Activated naive CD8-positive, alpha-beta T cell treated with anti-CD3 and anti-CD28 coated beads, Interleukin-2, amount 50 U/mL, for 16 hours (primary cell): Measurements from ENCODE around the gene LAMA3.

Source experiments
- DNase-seq: peaks from one replicate; pipeline ENCODE4 v3.0.0-alpha.2; 2020; ENCODE audit warnings: low read depth, low spot score

LAMA3 gene, protein sequence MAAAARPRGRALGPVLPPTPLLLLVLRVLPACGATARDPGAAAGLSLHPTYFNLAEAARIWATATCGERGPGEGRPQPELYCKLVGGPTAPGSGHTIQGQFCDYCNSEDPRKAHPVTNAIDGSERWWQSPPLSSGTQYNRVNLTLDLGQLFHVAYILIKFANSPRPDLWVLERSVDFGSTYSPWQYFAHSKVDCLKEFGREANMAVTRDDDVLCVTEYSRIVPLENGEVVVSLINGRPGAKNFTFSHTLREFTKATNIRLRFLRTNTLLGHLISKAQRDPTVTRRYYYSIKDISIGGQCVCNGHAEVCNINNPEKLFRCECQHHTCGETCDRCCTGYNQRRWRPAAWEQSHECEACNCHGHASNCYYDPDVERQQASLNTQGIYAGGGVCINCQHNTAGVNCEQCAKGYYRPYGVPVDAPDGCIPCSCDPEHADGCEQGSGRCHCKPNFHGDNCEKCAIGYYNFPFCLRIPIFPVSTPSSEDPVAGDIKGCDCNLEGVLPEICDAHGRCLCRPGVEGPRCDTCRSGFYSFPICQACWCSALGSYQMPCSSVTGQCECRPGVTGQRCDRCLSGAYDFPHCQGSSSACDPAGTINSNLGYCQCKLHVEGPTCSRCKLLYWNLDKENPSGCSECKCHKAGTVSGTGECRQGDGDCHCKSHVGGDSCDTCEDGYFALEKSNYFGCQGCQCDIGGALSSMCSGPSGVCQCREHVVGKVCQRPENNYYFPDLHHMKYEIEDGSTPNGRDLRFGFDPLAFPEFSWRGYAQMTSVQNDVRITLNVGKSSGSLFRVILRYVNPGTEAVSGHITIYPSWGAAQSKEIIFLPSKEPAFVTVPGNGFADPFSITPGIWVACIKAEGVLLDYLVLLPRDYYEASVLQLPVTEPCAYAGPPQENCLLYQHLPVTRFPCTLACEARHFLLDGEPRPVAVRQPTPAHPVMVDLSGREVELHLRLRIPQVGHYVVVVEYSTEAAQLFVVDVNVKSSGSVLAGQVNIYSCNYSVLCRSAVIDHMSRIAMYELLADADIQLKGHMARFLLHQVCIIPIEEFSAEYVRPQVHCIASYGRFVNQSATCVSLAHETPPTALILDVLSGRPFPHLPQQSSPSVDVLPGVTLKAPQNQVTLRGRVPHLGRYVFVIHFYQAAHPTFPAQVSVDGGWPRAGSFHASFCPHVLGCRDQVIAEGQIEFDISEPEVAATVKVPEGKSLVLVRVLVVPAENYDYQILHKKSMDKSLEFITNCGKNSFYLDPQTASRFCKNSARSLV (N-terminal part only)

DNA sequence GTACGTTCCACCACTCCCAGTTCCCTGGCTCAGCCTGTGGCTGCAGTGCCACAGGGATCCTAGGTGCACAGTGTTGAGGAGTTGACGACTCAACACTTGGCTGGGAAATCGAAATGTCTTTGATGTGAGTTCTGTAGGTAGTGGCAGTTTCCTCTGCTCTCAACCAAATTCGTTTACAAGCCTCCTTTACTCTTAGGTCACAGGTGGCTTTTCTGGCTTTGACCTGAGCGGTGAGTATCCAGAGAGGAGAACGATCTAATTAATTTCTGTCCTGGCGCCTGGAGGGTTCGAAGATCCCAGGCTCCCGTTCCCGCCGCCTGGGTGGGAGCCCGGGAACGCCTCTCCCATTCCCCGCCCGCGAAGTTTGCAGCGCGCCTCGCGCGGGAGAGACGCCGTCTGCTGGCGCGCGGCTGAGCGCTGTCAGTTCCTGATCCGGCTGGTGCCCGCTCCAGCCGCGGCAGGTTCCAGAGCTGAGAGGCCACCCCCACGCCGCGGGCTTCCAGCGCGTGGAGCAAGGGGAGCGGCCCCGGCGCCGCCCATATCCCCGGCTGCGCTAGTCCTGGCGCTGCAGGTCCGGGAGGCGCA lies at the start of gene LAMA3:
Gene LAMA3, plus strand, starts transcription at position 423 of the 585 bp plus-strand sequence. CDS start 231 bp downstream, outside the sequence.
- DNase-seq = no peak

DNA sequence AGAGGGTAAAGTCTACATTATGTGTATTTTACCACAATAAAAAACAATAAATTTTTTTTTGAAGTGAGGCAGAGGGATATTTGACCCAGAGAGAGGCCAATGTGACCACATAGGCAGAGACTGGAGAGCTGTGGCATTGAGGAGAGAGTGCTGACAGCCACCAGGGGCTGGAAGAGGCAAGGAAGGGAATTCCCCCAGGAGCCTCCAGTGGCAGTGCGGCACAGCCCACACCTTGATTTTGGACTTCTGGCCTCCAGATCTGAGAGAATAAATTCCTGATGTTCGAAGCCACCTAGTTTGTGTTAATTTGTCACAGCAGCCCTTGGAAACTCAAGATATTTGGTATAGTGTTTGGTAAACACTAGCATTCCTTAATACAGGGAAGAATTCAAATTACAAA lies 49.2 kb upstream of the LAMA3 start:
- DNase-seq = no peak

DNA sequence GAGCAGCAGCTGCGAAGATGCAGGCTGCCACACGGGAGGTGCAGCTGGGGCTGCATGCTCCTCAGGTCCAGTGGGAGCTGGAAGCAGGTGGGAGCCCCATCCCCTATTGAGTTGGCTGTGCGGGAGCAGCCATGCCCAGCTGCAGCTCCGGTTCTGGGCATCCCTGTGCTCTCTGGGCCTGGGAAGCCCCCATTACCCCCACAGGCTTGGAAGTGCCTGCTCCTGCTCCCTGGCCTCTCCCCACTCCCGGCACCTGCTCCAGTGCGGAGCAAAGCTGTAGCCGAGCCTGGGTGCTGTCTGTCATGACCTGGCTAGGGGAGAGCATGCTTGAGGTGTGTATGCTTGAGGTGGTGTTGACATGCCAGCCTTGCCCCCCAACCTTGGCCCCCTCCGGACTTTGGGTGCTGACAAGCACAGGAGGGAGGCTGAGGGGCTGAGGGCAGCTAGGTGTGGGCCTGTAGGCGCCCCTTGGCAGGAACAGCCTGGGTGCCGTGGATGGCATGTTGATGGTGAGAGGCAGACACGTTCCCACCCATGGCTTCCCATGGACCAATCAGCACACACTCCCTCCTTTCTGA lies 48.0 kb upstream of the LAMA3 start:
- DNase-seq = no peak

DNA sequence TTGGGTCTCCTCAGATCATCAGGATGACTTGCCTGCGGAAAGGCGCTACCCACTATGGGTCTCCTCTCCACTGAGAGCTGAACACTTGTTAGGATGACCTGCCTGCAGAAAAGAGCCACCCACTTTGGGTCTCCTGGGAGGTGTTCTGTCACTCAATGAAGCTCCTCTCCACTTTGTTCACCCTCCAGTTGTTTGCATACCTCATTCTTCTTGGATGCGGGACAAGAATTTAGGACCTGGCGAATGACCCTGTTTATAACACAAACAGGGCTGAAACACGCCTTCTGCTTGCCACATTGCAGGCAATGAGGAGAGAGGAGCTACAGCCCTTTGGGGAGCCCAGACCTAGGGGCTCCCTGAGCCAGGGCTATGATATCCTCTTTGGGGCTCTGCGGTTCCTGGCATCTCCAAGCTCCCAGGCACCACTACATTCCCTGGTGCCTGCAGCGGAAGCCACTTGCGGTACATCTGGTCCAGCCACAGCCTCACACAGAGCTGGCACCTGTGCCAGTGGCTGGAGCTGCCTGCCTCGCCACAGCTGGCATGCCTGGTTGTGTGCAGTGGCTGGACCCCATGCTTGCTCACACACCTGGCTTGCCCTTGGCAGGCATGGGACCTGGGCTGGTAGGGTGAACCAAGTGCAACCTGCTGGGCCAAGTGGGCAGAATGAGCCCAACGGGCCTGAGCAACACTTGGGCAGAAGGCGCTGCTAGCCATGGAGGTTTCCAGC lies 47.2 kb upstream of the LAMA3 start:
- DNase-seq = no peak

DNA sequence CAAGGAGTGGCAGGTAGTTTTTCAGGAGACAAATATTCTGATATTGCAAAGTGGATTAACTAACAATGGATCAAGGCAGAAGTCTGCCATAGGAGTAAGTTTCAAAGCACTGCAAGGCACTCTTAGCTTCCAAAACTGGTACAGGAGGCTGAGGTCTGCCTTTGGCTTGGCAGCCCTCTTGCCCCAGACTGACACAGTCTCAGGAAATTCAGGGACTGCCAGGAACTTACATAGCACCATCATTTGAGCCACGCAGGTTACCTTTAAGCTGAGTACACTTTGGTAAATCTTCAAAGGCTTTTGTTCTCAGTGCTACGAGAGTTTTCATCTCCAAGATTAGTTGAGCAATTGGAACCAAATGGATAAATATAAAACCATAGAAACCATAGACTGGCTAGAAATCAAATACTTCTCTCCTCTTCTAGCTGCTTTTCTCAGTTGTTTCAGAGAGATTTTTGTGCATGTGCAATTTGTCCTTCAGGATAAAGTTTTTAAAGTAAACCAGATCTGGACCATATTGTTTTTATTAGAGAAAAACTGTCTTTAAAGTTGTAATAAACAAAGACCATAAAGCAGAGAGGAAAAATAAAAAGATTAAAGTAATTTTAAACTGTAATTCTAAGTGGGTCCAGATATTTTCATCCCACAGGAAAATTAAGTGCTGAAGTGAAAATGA lies 45.3 kb upstream of the LAMA3 start:
- DNase-seq = no peak

DNA sequence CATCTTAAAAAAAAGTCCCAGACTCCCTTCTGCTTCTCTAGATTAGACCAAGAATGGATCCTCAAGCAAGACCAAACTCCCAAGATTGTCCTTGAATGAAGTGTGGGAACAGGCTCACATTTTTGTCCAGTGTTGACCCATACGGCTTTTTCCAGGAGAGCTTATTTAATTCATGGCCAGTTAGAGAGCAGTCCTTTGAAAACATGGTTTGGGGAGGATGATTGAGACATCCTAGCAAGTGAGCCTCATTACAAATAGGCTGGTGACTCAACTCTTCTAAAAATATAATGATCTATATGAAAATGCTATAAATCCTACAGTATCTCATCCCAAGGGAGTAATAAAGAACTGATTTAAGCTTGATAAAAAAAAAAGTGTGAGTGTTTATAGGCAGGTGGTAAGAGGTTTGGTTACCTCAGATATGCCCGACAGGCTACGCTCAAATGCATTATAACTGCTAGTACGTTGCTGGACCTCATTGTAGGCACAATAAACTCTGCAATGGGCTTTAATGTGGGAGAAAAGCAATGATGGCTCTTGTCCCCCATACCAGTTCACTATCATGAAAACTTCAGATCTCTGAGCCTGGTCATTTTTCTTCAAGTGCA lies 43.6 kb upstream of the LAMA3 start:
- DNase-seq = no peak

DNA sequence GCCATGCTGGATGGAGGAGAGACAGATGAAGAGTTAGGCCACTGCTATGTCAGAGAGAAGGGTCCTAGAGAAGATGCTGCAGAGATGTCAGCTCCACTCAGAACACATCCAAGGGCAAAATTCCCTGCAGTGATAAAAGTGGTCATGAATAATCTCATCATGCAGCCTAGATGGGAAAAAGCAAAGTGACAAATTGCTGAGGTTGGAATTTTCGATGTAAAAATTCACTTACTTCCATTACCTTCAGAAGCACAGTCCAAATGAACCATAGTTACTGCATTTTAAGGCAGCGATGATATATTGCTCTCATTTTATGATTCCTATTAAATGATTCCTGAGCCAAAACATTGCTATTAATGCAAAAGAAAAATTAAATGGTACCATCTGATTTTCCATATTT lies 43.0 kb upstream of the LAMA3 start:
- DNase-seq = no peak

DNA sequence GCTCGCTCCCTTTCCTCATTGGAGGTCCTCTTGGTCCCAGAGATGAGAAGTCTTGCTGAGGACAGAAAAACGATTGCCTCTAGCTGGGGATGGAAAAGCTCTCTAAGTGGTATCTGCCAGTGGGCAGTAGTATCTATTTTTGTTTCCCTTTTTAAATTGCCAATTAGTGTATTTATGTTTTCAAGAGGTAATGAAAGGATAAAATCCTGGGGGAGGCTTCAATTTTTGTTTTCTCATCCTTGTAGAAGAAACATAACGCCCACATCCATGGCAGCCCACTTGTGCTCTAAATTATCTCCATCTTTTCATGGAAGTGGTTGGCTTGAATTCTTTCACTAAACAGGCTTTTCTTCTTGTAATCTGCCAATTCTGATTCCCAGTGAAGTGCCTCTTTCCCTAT lies 40.8 kb upstream of the LAMA3 start:
- no peak for DNase-seq

DNA sequence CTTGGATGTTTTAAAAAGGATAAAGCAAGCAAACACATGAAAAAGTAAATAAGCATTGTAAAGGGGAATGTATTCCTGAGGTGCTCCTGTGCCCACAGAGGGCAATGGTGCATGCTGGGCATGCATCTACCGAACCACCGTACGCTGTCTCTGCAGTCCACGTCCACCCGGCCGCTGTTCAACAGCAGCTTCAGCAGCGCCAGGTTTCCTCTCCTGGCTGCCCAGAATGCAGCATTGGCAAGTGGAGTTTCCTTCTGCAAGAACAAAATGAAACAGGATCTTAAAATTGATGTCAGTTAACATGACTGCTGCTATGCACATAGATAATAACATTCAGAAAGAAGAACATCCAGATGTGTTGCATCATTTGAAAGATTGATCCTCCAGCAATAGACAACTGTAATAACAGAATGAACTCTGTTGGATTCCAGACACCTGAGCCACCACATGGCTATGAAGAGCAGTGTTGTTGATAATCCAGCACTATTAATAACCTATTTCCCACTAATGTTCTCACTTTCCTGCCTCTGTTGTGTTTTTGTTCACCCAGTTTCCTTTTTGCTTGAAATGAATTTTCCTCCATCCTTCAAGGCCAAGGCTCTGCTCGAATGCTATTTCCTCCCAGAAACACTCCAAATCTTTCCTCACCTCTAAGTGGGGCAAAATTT lies 40.2 kb upstream of the LAMA3 start:
- DNase-seq = no peak

DNA sequence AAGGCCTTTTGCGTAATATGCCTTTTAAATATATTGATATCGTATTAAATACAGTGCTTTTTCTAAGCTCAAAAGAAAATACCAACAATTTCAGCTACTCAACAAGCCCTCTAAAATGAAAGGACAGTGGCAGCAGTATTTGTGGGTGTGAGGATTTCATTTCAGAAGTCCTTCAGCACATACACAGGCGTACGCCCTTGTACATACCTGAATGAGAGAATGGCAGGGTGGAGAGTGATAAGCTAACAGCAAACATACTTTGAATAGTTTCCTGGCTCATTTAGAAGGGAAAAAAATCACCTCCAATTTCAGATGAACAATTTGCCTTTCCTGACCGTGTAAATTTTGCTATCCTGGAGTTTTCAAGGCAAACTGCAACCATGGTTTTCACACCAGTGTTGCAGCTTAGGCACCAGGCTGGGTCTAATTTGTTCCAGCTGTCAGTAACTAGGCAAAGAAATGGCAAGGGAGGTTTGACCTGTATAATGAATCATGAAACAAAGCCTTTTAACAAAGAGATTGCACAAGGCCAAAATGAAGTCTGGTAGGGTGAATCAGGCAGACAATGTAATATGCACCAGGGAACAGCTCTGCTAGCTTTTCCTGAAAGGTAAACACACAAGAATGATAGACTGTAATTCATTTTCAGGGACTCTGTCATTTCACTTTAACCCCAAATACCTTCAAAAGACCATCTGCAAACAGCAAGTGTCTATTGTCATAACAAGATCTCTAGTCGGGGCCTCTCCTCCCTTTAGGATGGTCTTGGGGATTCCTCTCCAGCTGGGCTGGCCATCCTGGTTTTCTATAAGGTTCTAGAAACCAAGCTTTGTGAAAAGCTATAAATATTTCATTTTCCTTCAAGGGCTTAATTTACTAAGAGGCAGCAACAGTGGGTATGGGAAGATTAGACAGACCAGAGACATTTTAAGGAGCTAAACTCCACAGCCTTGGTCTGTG lies 38.0 kb upstream of the LAMA3 start:
- no peak for DNase-seq

DNA sequence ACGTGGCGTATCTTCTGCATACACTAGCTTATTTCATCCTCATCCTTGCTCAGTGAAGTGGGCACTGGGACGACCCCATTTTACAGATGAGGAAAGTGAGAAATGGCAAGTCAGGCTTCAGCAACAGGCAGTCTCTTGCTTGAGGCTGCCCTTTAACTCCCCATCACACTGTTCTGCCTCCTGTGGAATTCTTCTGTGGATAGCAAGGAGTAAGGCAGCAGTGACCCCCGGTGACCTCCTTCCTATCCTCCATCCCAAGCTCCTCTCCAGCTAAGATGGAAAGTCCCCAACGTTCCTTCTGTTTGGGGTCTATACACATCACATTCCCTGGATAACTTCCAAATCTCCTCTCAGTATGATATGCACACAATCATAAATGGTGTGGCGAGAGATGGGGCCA lies 37.0 kb upstream of the LAMA3 start:
- DNase-seq = no peak

DNA sequence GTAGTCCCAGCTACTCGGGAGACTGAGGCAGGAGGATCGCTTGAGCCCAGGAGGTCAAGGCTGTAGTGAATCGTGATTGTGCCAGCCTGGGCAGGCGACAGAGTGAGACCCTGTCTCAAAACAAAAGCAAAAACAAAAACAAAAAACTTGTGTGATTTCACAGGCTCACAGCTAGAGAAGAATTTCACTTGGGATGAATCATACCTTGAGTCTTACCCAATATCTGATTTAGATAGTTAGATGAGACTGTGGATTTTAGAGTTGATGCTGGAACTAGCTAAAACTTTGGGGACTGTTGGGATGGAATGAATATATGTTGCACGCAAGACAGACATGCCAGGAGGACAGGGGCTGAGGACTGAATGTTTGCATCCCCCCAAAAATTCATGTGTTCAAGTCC lies 31.0 kb upstream of the LAMA3 start:
- DNase-seq = no peak

DNA sequence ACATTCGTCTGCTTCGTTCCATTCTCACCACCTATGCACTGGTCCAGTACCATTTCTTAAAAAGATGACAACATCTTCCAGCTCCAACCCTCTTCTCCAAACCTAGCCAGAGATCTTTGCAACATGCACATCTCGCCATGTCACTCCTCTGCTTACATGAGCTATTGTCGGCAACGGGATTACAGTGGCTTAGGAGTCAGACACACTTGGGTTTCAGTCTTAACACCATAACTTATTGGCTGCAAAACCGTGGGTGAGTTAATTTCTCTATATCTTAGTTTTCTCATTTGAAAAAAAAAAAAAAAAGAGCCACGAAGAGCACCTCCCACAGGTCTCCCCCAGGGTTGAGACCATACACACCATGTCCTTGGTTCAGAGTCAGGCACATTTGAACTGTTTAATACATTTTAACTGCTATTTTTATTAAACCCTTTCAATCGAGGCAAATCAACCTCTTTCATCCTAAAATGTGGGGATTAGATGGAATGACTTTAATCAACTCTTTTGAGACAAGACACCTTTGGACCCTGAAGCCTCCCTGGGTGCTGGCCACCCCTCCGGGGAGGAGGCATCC lies 27.4 kb upstream of the LAMA3 start:
- no peak for DNase-seq

DNA sequence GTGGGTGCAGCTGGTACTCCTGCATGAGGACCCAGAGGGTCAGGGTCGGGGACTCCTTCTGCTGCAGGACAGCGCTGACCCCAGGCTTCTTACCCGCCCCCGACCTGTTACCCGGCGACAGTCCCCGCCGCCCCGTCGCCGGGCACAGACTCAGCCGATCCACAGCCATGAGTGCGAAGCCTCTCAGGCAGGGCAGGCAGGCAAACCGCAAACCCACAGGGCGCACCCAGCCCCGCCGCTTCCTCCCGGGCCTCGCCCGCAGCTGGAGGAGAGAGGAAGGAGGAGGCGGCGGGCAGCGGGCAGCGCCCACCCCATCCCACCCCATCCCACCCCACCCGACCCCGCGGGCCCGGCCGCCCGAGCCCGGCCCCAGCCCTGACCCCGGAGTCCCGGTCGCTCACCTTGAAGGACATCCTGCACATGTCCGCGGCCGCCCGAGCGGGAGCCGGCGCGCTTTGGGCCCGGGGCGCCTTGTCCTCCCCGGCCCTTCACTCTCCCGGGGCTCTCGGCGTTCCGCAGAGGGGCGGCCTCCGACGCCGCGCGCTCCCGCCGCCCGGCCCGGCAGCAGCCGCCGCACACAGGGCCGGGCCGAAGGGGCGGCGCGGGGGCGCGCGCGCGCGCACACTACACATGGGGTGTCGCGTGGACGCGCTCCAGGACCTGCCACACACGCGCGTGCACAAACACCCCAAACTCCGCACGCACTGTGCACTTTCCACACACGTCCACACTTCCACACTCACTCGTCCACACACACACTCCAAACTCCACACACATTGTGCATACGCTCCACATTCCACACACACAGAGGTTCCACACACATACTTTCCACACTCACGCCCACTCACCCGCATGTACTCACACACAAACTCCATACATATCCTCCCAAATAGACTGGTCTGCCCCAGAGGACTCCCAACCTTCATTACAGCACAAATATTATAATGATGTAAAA lies 26.7 kb upstream of the LAMA3 start, which contains the start of gene ANKRD29:
Gene ANKRD29, minus strand, starts transcription at position 603 of the 955 bp plus-strand sequence. Its CDS starts 181 bp downstream, at position 422.
- DNase-seq = no peak

DNA sequence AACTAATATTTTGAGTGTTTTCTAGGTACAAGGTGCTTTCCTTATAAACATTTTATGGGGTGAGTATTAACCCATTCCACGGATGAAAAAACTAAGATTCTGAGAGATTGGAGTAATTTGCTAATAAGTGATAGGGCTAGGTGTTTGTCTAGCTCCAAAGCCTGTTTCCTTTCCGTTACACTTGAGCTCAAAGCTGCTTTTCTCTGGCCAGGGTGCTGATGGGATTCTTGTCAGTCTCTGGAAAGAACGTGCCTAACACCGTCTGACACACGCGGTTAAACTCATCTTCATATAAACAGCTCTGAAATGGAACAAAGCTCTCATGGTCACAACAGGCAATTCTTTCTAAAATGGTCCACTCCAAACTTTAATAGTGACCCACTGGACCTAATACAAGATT lies 24.6 kb upstream of the LAMA3 start:
- no peak for DNase-seq

DNA sequence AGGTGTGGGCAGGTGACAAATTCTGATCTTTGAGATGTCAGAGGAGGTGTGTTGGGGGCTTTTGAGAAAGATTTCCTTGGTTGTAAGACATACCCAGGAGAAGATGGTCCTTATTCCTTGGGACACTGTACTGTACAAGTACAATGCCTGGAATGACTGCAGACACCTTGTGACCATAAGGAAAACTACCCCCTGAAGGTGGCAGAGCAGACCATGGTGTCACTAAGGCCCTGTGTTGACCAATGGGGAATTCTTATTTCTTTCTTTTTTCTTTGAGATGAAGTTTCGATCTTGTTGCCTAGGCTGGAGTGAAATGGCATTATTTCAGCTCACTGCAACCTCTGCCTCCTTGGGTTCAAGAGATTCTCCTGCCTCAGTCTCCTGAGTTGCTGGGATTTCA lies 22.1 kb upstream of the LAMA3 start:
- DNase-seq = no peak
